Fibroblast of skin of abdomen (primary cell): ENCODE measurements around the gene HELZ.
"Not testable (repeated sequence)": the region's sequence is repeated elsewhere in the genome, so short reads cannot be mapped to it uniquely, and the experiment has no call there.

Source experiments
- DNase-seq: peaks from one replicate; pipeline ENCODE4 v3.0.0-alpha.2; 2013

The HELZ gene

DNA sequence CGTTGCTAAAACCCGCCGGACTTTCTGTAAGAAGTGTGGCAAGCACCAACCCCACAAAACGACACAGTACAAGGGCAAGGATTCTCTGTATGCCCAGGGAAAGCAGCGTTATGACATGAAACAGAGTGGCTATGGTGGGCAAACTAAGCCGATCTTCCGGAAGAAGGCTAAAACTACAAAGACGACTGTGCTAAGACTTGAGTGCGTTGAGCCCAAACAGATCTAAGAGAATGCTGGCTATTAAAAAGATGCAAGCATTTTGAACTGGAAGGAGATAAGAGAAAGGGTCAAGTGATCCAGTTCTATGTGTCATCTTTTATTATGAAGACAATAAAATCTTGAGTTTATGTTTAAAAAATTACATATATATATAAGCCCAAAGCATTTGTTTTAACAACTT is 20.3 kb downstream of the HELZ start:
- DNase-seq = no peak

DNA sequence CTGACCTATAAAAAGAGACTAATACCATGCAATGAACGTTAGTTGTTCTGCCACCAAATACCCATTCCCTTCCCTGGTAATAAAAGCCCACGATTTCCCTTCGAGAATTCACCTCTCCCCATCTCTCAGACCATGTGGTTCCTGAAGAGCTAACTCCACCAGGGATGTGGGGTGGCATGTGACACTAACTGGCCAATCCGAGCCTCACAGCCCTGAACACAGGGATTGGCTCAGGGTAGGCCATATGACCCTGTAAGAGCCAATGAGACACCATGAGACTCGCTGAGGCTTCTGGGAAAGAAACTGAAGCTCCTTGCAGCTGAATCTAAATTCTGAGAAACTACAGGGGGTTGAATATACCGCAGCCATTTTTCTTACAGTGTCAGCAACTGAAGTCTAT is 21.1 kb downstream of the HELZ start:
- no peak for DNase-seq

- DNase-seq = peak; percentile 52
These were observed 23.7 kb downstream of the HELZ start for GRCh38 chr17:67221062-67221998.

GRCh38 chr17:67218385-67218950 is 26.5 kb downstream of the HELZ start:
- DNase-seq = peak; percentile 45

DNA sequence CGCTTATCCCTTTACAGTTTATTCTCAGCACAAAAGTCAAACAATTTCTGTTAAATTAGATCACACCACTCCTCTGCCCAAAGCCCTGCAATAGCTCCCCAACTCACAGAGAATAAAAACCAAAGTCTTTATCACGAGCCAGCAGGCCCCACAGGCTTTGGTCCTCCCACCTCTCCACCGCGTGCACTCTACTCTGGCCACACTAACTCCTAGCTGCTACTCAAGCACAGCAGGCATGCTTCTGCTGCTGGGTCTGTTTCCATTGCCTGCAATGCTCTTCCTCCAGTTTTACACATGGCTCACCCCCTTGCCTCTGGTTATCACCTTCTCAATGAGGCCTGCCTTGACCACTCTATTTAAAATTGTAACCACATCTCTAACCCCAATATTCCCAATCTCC is 27.6 kb downstream of the HELZ start:
- no peak for DNase-seq

DNA sequence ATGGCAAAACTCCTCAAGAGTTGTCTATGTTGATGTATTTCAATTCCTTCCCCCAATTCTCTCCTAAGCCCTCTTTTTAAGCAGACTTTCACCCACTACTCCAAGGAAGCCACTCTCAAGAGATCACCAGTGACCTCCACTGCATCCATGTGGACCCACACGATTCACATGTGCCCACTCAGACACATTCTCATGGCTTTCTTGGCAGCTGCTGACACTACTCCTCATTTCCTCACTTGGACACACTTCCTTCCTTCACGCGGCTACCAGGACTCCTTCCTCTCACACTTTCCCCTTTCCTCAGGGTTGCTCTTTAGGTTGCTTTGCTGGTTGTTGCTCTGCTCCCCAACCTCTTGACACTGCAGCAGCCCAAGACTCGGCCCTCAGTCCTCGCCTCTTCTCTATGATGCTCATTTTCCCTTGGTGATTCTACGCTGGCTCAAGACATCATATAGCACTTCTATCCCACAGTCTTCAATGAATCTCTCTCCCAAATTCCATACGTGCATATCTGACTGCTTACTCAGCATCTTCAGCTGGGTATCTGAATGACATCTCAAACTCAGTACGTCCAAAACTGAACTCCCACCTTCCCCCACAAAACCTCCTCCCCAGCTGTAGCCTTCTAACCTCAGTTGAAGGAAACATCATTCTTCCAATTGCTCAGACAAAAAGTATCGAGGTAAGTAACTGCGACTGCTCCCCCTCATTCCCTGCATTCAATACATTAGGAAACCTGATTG is 28.2 kb downstream of the HELZ start:
- DNase-seq = peak; percentile 68

DNA sequence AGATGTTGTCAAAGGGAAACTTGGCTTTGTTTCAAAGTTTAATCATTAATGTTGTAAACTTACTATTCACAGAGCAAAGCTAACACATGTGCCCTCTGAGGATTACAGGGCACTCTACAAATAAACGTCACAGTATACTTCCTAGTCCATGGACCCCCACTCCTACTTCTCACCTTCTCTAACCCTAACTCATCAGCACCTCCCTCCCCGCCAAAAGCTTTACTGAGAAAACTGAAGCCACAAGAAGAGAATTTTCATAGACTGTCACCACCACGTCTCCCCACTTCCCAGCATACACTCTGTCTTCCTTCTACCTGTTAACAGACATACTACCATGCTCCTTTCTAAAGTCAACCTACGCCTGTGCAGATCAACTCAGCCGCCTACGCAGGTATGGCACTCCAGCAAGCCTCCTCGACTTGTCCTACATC is 29.0 kb downstream of the HELZ start:
- no peak for DNase-seq

- peak; percentile 84 for DNase-seq
These were observed 32.1 kb downstream of the HELZ start for GRCh38 chr17:67212714-67213417.

DNA sequence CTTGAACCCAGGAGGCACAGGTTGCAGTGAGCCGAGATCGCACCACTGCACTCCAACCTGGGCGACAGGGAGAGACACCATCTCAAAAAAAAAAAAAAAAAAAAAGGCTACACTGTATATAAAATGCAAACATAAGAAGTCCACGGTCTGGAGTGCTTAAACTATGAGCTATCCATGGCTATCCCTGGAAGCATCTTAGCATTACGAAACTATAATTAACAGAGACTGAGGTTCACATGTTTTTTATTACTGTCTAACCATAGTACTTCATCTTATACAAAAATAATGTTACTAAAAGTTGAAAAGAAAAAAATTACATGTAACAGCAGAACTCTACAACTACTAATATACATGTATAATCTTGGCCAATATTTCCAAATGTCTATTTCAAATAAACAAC is 32.8 kb downstream of the HELZ start:
- DNase-seq = peak; percentile 80

DNA sequence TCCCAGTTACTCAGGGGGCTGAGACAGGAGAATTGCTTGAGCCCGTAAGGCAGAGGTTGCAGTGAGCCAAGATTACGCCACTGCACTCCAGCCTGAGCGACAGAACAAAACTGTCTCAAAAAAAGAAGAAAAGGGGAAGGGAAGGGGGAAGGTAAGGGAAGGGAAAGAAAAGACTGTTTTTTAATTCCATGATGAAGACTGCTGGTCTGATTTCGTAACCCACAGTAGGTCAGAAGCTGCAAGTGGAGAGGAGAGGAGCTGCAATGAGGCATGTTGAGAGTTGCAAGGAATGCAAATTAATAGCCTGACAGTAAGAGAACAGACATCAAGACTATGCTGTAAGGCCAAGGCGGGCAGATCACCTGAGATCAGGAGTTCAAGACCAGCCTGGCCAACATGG is 33.3 kb downstream of the HELZ start:
- DNase-seq = peak; percentile 73

DNA sequence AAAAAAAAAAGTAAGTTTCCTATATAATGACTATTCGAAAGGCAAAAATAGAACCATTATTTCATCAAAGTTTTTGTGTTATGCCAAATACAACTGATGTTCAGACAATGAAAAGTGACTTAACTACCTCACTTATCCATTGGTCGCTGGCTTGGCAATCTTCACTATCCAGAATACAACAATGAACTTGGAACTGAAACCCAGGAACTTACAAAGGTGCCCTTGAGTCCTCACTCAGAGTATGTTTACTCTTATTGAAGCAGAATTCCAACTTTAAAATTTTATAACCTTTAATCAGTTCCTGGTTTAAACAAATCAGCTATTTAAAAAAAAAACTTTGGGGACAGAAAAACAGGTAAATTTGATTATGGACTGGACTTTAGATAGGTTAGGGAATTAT is 34.1 kb downstream of the HELZ start:
- no peak for DNase-seq

GRCh38 chr17:67208232-67208631 is 36.8 kb downstream of the HELZ start:
- no peak for DNase-seq

DNA sequence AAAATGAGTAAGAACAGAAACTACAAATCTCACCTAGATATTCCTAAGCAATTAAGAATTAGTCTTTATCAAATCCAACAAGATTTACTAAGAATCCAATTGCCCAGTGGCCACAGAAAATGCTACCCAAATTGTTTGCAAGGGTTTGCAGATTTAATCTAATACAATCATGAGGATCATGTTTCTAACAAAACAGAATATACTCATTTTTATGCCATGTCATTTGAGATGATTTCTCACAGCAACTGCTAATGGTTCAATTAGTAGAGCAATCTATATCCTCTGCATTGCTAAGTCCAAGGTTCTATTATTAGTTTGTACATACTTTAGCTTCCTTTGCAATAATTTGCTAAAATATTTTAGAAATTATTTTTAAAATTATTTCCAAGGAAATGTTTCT is 41.2 kb downstream of the HELZ start:
- DNase-seq = no peak

DNA sequence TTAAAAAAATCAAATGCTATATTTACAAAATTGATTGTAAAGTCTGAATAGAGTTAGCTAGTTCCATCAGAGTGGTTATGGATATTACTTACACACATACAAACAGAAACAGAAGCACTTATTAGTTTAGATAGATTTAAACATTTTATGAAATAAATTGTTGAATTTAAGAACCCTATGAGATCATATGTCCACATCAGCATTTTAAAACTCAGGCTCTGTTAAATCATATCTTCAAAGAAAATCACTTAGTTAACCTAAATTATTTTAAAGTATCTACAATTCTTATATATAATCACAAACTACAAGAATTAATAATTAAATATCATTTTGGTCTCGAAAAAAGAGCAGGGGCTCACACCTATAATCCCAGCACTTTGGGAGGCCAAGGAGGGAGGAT is 42.5 kb downstream of the HELZ start:
- DNase-seq = no peak

DNA sequence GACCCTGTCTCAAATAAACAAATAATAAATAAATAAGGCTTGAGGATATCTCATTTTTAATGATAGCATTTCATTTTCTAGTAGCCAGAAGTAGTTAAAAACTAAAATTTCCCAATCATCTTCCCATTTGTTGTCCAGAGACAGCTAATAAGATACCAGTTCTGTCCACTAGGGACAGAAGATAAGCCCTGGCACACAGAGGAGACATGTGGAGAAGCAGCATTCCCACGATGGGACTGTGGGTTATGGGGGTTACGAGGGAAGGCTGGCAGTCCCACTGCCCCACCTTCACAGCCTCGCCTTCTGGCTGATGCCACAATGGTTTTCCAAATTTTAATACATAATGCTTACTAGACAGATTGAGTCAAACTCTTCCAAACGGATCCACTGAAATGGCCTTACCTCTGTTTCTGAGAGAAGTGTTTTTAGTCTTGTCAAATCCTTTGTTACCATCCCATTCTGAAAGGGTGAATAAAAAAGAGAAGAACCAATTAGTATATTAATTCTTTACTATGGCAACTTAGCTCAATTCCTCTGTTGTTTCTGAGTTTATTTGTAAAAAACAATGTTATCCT is 44.2 kb downstream of the HELZ start:
- no peak for DNase-seq

- DNase-seq = no peak
These were observed 46.9 kb downstream of the HELZ start for GRCh38 chr17:67198131-67198530.

- DNase-seq = not testable (repeated sequence)
These were observed 48.0 kb downstream of the HELZ start for GRCh38 chr17:67197023-67197422.

- DNase-seq = no peak
These were observed 48.6 kb downstream of the HELZ start for GRCh38 chr17:67196422-67196821.

GRCh38 chr17:67194134-67194533 is 50.9 kb downstream of the HELZ start:
- DNase-seq = peak; percentile 62

DNA sequence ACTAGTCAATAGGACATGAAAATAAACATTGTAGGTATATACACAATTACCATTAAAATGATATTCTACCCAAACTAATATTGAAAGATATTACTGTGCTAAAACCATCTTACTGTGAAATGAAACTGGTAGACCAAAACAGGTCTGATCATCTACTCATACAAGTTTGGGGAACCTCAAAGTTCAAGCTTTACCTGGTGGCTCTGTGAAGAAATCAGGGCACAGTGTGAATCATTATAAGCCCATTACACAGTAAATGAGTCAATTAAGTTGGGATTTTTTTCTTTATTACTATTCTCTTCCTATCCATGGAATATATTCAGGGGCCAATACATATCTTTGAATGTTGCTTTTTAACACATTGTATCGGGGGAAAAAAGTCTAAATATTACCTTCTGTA is 57.1 kb downstream of the HELZ start:
- no peak for DNase-seq

GRCh38 chr17:67186782-67187181 is 58.2 kb downstream of the HELZ start:
- no peak for DNase-seq

GRCh38 chr17:67183531-67183930 is 61.5 kb downstream of the HELZ start:
- DNase-seq = no peak
